Neuronal stem cell (in vitro differentiated cells): ENCODE results near the gene ORC6.

Experiments used
- DNase-seq: peaks from one replicate; pipeline ENCODE4 v3.0.0-alpha.2; 2013; ENCODE audit warnings: low spot score
- H2AFZ ChIP-seq: one replicate; pipeline ENCODE4 v1.6.1; 2013; ENCODE audit warnings: mild to moderate bottlenecking, low read length, inconsistent platforms
- H2AK5ac ChIP-seq: 2 replicates; pipeline ENCODE4 v1.6.1; 2013; ENCODE audit warnings: low read depth, mild to moderate bottlenecking, inconsistent platforms, low read length, moderate library complexity, mixed read lengths
- H2BK120ac ChIP-seq: 2 replicates; pipeline ENCODE4 v1.6.1; 2013; ENCODE audit warnings: low read depth, mild to moderate bottlenecking, inconsistent platforms, low read length, moderate library complexity, mixed read lengths
- H2BK12ac ChIP-seq: one replicate; pipeline ENCODE4 v1.6.1; 2013; ENCODE audit warnings: low read length, inconsistent platforms
- H2BK15ac ChIP-seq: 2 replicates; pipeline ENCODE4 v1.6.1; 2013; ENCODE audit warnings: mild to moderate bottlenecking, low read length, inconsistent platforms, mixed read lengths
- H2BK5ac ChIP-seq: one replicate; pipeline ENCODE4 v1.6.1; 2013; ENCODE audit warnings: inconsistent platforms, mild to moderate bottlenecking, low read length, moderate library complexity
- H3K14ac ChIP-seq: one replicate; pipeline ENCODE4 v1.6.1; 2013; ENCODE audit warnings: low read length, inconsistent platforms
- H3K18ac ChIP-seq: 2 replicates; pipeline ENCODE4 v1.6.1; 2013; ENCODE audit warnings: low read length, inconsistent platforms
- H3K23ac ChIP-seq: 2 replicates; pipeline ENCODE4 v1.6.1; 2013; ENCODE audit warnings: low read depth, mild to moderate bottlenecking, mixed read lengths, low read length, inconsistent platforms; ENCODE audit not compliant: poor library complexity
- H3K27ac ChIP-seq: replicated peaks from 3 replicates; pipeline ENCODE4 v1.5.1; 2013; ENCODE audit warnings: low read length, inconsistent platforms
- H3K27me3 ChIP-seq, 3 experiments: 2 replicates each; pipeline ENCODE4 v1.6.1; 2013; ENCODE audit warnings: low read length in 3 of 3, mild to moderate bottlenecking in 2 of 3, inconsistent platforms in 1 of 3, low read depth in 1 of 3, mixed read lengths in 1 of 3, moderate library complexity in 1 of 3; ENCODE audit not compliant: control insufficient read depth in 3 of 3, insufficient read depth in 3 of 3
- H3K36me3 ChIP-seq, 2 donors: replicated peaks in 1 of 2; 2 replicates each; pipeline ENCODE4 v1.6.1; 2013; ENCODE audit warnings: low read length in 2 of 2; ENCODE audit not compliant: control insufficient read depth in 2 of 2, insufficient read depth in 2 of 2
- H3K4ac ChIP-seq: 2 replicates; pipeline ENCODE4 v1.6.1; 2013; ENCODE audit warnings: inconsistent platforms, mild to moderate bottlenecking, low read length, moderate library complexity
- H3K4me1 ChIP-seq, 2 donors: 1 replicate in 1 of 2; 2 replicates in 1 of 2; pipeline ENCODE4 v1.6.1; 2013; ENCODE audit warnings: low read length in 2 of 2, low read depth in 1 of 2; ENCODE audit not compliant: control insufficient read depth in 2 of 2, insufficient read depth in 1 of 2
- H3K4me2 ChIP-seq: one replicate; pipeline ENCODE4 v1.6.1; 2013; ENCODE audit warnings: mild to moderate bottlenecking, low read length, inconsistent platforms; ENCODE audit not compliant: insufficient read depth, poor library complexity, severe bottlenecking
- H3K4me3 ChIP-seq, 2 donors: 2 replicates each; pipeline ENCODE4 v1.5.1; 2013; ENCODE audit warnings: low read length in 2 of 2, mild to moderate bottlenecking in 2 of 2, inconsistent platforms in 1 of 2, moderate library complexity in 1 of 2
- H3K79me1 ChIP-seq: one replicate; pipeline ENCODE4 v1.6.1; 2013; ENCODE audit warnings: low read depth, mild to moderate bottlenecking, inconsistent platforms, low read length, moderate library complexity
- H3K9ac ChIP-seq: one replicate; pipeline ENCODE4 v1.6.1; 2013; ENCODE audit warnings: mild to moderate bottlenecking, low read depth, low read length, inconsistent platforms; ENCODE audit not compliant: poor library complexity
- H3K9me3 ChIP-seq, 2 donors: replicated peaks in 1 of 2; 2 replicates each; pipeline versions ENCODE3 to v1.6.1; 2013; ENCODE audit warnings: low read length in 2 of 2, mild to moderate bottlenecking in 2 of 2, inconsistent platforms in 1 of 2, low read depth in 1 of 2, mixed read lengths in 1 of 2, moderate library complexity in 1 of 2; ENCODE audit not compliant: control insufficient read depth in 2 of 2, insufficient read depth in 1 of 2
- H4K8ac ChIP-seq: one replicate; pipeline ENCODE4 v1.6.1; 2013; ENCODE audit warnings: low read depth, mild to moderate bottlenecking, inconsistent platforms, low read length, moderate library complexity
- H4K91ac ChIP-seq: one replicate; pipeline ENCODE4 v1.6.1; 2013; ENCODE audit warnings: low read length, low read depth, mild to moderate bottlenecking, inconsistent platforms; ENCODE audit not compliant: poor library complexity
- WGBS, 2 donors: extraction: QIAGEN DNeasy Blood & Tissue Kit; methylation state at CpG; one replicate each; pipeline ENCODE4 v1.1.7; 2013; ENCODE audit warnings: missing lambda C conversion rate in 2 of 2, mixed read lengths in 1 of 2; ENCODE audit not compliant: insufficient read length in 2 of 2, insufficient replicate concordance in 1 of 2; ENCODE audit errors: extremely low coverage in 2 of 2; 5-methylcytosine and 5-hydroxymethylcytosine counted together

ORC6 gene

DNA sequence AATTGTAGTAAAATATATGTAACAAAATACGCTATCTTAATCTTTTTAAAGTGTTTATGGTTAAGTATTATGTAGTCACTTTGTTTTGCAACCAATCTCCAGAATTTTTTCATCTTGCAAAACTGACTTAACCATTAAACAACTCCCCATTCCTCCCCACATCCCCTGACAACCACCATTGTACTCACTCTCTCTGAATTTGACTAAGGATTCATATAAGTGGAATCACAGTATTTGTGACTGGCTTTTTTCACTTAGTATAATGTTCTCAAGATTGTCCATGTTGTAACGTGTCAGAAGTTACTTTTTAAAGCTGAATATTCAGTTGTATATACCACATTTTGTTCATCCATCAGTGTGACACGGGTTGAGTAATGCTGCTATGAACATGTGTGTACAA is 10.6 kb downstream of the ORC6 start:
- Histone ChIP-seq H2BK15ac (no peak overlapping the region), H4K91ac (no peak overlapping the region), H3K4ac (no peak overlapping the region), H3K14ac (no peak overlapping the region), H3K9me3 (no peaks in the 10 kb centered on the region), H2BK120ac (no peak overlapping the region), H3K18ac (no peak overlapping the region), H3K4me3 (no peak overlapping the region), H3K36me3 (peaks cover 10 to 67% of the 10 kb centered on the region in 2 donors), H3K4me1 (no peaks in the 10 kb centered on the region), H4K8ac (no peak overlapping the region), H2AK5ac (no peak overlapping the region), H3K9ac (no peak overlapping the region), H2AFZ (no peak overlapping the region), H3K23ac (no peak overlapping the region), H3K27ac (no peak overlapping the region), H3K4me2 (no peak overlapping the region), H3K79me1 (no peaks in the 10 kb centered on the region), H2BK12ac (no peak overlapping the region), H3K27me3 (no peaks in the 10 kb centered on the region), H2BK5ac (no peak overlapping the region)
- no CpG with 5 or more reads among the region's 3 CpGs for WGBS, 2 donors
- no peak for DNase-seq

GRCh38 chr16:46701615-46702014 is 12.2 kb downstream of the ORC6 start:
- Histone ChIP-seq H3K4me3 (no peak overlapping the region), H2AK5ac (no peak overlapping the region), H3K79me1 (no peaks in the 10 kb centered on the region), H3K18ac (no peak overlapping the region), H3K23ac (no peak overlapping the region), H3K27ac (no peak overlapping the region), H4K91ac (no peak overlapping the region), H3K4ac (no peak overlapping the region), H3K27me3 (no peaks in the 10 kb centered on the region), H3K9me3 (no peaks in the 10 kb centered on the region), H3K9ac (no peak overlapping the region), H4K8ac (no peak overlapping the region), H2BK5ac (no peak overlapping the region), H2BK12ac (no peak overlapping the region), H2BK15ac (no peak overlapping the region), H2AFZ (no peak overlapping the region), H3K4me1 (no peaks in the 10 kb centered on the region), H2BK120ac (no peak overlapping the region), H3K36me3 (peaks cover 6 to 51% of the 10 kb centered on the region in 2 donors), H3K4me2 (no peak overlapping the region), H3K14ac (no peak overlapping the region)
- WGBS, 2 donors, result no CpG with 5 or more reads among the region's 4 CpGs
- no peak for DNase-seq

GRCh38 chr16:46702030-46702429 is 12.6 kb downstream of the ORC6 start:
- H3K4ac ChIP-seq, result no peak overlapping the region
- H2AK5ac ChIP-seq, result no peak overlapping the region
- H3K4me1 ChIP-seq, result no peaks in the 10 kb centered on the region
- WGBS, 2 donors, result no CpG with 5 or more reads among the region's 2 CpGs
- H4K8ac ChIP-seq, result no peak overlapping the region
- no peak overlapping the region for H2BK15ac ChIP-seq
- no peak overlapping the region for H2BK120ac ChIP-seq
- H3K27me3 ChIP-seq, result no peaks in the 10 kb centered on the region
- H3K23ac ChIP-seq, result no peak overlapping the region
- peaks cover 3 to 47% of the 10 kb centered on the region in 2 donors for H3K36me3 ChIP-seq
- no peak overlapping the region for H4K91ac ChIP-seq
- H3K9me3 ChIP-seq, result no peaks in the 10 kb centered on the region
- no peak overlapping the region for H3K27ac ChIP-seq
- H3K4me2 ChIP-seq, result no peak overlapping the region
- H3K14ac ChIP-seq, result no peak overlapping the region
- no peak overlapping the region for H2AFZ ChIP-seq
- H3K9ac ChIP-seq, result no peak overlapping the region
- H3K18ac ChIP-seq, result no peak overlapping the region
- H3K79me1 ChIP-seq, result no peaks in the 10 kb centered on the region
- H2BK12ac ChIP-seq, result no peak overlapping the region
- DNase-seq, result no peak
- H2BK5ac ChIP-seq, result no peak overlapping the region
- no peak overlapping the region for H3K4me3 ChIP-seq

- Histone ChIP-seq H4K8ac (no peak overlapping the region), H3K4me2 (no peak overlapping the region), H2BK12ac (no peak overlapping the region), H3K9ac (no peak overlapping the region), H3K4me1 (no peaks in the 10 kb centered on the region), H2AFZ (no peak overlapping the region), H3K27ac (no peak overlapping the region), H2BK15ac (no peak overlapping the region), H2AK5ac (no peak overlapping the region), H3K18ac (no peak overlapping the region), H3K9me3 (no peaks in the 10 kb centered on the region), H3K23ac (no peak overlapping the region), H3K27me3 (no peaks in the 10 kb centered on the region), H3K4me3 (no peak overlapping the region), H3K36me3 (peaks cover 0 to 7% of the 10 kb centered on the region in 2 donors), H2BK5ac (no peak overlapping the region), H3K4ac (no peak overlapping the region), H2BK120ac (no peak overlapping the region), H3K79me1 (no peaks in the 10 kb centered on the region), H3K14ac (no peak overlapping the region), H4K91ac (no peak overlapping the region)
- no peak for DNase-seq
- no CpG with 5 or more reads among the region's 1 CpG for WGBS, 2 donors
Measured at GRCh38 chr16:46706642-46707041, 17.2 kb downstream of the ORC6 start.
